Hepatocyte (in vitro differentiated cells): ENCODE data around the gene NAV3. TPM values are rescaled to one million over a fixed set of nuclear protein-coding genes. Genes with fewer than 3 reads are reported as not detected.

Experiments used
- DNase-seq: peaks from one replicate; pipeline ENCODE4 v3.0.0-alpha.2; 2016; ENCODE audit warnings: low spot score
- H2AFZ ChIP-seq: fragments of 200-600 bp; sonication (generic); 2 replicates; pipeline ENCODE4 v1.6.0; 2016; ENCODE audit warnings: antibody characterized with exemption, mild to moderate bottlenecking
- H3K27ac ChIP-seq: fragments of 200-600 bp; sonication (generic); 2 replicates; pipeline ENCODE4 v1.5.1; 2016; ENCODE audit warnings: mild to moderate bottlenecking
- H3K27me3 ChIP-seq: fragments of 200-600 bp; sonication (generic); 2 replicates; pipeline ENCODE4 v1.6.1; 2016
- H3K36me3 ChIP-seq: fragments of 200-600 bp; sonication (generic); replicated peaks from 2 replicates; pipeline ENCODE4 v1.5.1; 2016; ENCODE audit warnings: low read depth; ENCODE audit not compliant: insufficient read depth
- H3K4me1 ChIP-seq: fragments of 200-600 bp; sonication (generic); 2 replicates; pipeline ENCODE4 v1.5.1; 2016; ENCODE audit warnings: mild to moderate bottlenecking, moderate library complexity; ENCODE audit not compliant: insufficient read depth
- H3K4me2 ChIP-seq: fragments of 200-600 bp; sonication (generic); 2 replicates; pipeline ENCODE4 v1.6.0; 2016
- H3K4me3 ChIP-seq: fragments of 200-600 bp; sonication (generic); 2 replicates; pipeline ENCODE4 v1.5.1; 2016; ENCODE audit warnings: mild to moderate bottlenecking
- H3K79me2 ChIP-seq: fragments of 200-600 bp; sonication (generic); 2 replicates; pipeline ENCODE4 v1.6.0; 2017; ENCODE audit warnings: mild to moderate bottlenecking
- H3K9me2 ChIP-seq: fragments of 200-600 bp; sonication (generic); replicated peaks from 2 replicates; pipeline ENCODE4 v1.6.0; 2017; ENCODE audit warnings: mild to moderate bottlenecking; ENCODE audit not compliant: insufficient read depth
- H3K9me3 ChIP-seq: fragments of 200-600 bp; sonication (generic); 2 replicates; pipeline ENCODE4 v1.5.1; 2016; ENCODE audit warnings: low read depth, mild to moderate bottlenecking
- H4K20me1 ChIP-seq: fragments of 200-600 bp; sonication (generic); 2 replicates; pipeline ENCODE4 v1.6.0; 2016; ENCODE audit warnings: mild to moderate bottlenecking; ENCODE audit not compliant: insufficient read depth, poor library complexity, severe bottlenecking
- CTCF ChIP-seq: fragments of 200-600 bp; sonication (generic); IDR thresholded peaks from 2 replicates; pipeline ENCODE4 v1.5.1; 2016; ENCODE audit warnings: antibody characterized with exemption, mild to moderate bottlenecking; ENCODE audit not compliant: poor library complexity
- EZH2 ChIP-seq: fragments of 200-600 bp; sonication (generic); IDR thresholded peaks from 2 replicates; pipeline ENCODE4 v1.6.1; 2016; ENCODE audit warnings: antibody characterized with exemption, mild to moderate bottlenecking, borderline replicate concordance
- EZH2phosphoT487 ChIP-seq: fragments of 200-600 bp; sonication (generic); IDR thresholded peaks from one replicate; pipeline ENCODE4 v1.6.1; 2018; ENCODE audit warnings: antibody characterized with exemption, mild to moderate bottlenecking, low read depth, moderate library complexity; ENCODE audit not compliant: unreplicated experiment, severe bottlenecking
- WGBS: methylation state at CpG from one replicate; pipeline ENCODE4 v1.1.6; 2016; ENCODE audit warnings: low lambda C conversion rate; ENCODE audit errors: missing lambda C conversion rate; 5-methylcytosine and 5-hydroxymethylcytosine counted together
- polyA plus RNA-seq: library from polyadenylated mRNA; unstranded; fragments of >200 nt; fragmentation: Nextera tagmentation; extraction: Ambion mirVana; gene quantifications from 2 replicates; pipeline ENCODE4 v1.2.1, GENCODE V29; 2016
- total RNA-seq: library from RNA; depleted of rRNA; stranded (reverse); fragments of >200 nt; gene quantifications from 2 replicates; pipeline ENCODE4 v1.2.3, GENCODE V29; 2014

Gene NAV3
- total and polyA plus RNA-seq, 2 experiments from 2014 or later, result 1.4 to 9.2 TPM

- no peaks in the 10 kb centered on the region for H3K9me2 ChIP-seq
- H2AFZ ChIP-seq, result no peak overlapping the region
- H3K4me2 ChIP-seq, result no peak overlapping the region
- no peaks in the 10 kb centered on the region for H3K9me3 ChIP-seq
- TF ChIP-seq EZH2phosphoT487 (no peak), EZH2 (no peak), CTCF (peak; percentile 32)
- peak; percentile 42 for DNase-seq
- H3K27me3 ChIP-seq, result no peaks in the 10 kb centered on the region
- WGBS, result 49% methylated on average over 2 of the region's 2 CpGs
- no peaks in the 10 kb centered on the region for H4K20me1 ChIP-seq
- H3K36me3 ChIP-seq, result no peaks in the 10 kb centered on the region
- peaks cover 13% of the 10 kb centered on the region for H3K4me1 ChIP-seq
- no peaks in the 10 kb centered on the region for H3K79me2 ChIP-seq
- peak overlapping the region; percentile 25 for H3K27ac ChIP-seq
- no peak overlapping the region for H3K4me3 ChIP-seq
Measured at GRCh38 chr12:78096909-78097597, 266.4 kb downstream of the NAV3 start.

GRCh38 chr12:78099806-78100205 is 269.1 kb downstream of the NAV3 start:
- 39% methylated on average over 2 of the region's 2 CpGs for WGBS

GRCh38 chr12:78101113-78101876 is 270.6 kb downstream of the NAV3 start:
- Histone ChIP-seq H3K9me3 (no peaks in the 10 kb centered on the region), H2AFZ (no peak overlapping the region), H3K4me2 (peak overlapping the region; percentile 25), H3K27me3 (no peaks in the 10 kb centered on the region), H3K4me1 (peaks cover 13% of the 10 kb centered on the region), H3K4me3 (no peak overlapping the region), H3K27ac (no peak overlapping the region), H3K36me3 (no peaks in the 10 kb centered on the region), H3K79me2 (no peaks in the 10 kb centered on the region), H4K20me1 (no peaks in the 10 kb centered on the region), H3K9me2 (no peaks in the 10 kb centered on the region)
- 43% methylated on average over 4 of the region's 4 CpGs for WGBS
- no peak for TF ChIP-seq CTCF
- no peak for TF ChIP-seq EZH2phosphoT487
- TF ChIP-seq EZH2, result no peak
- no peak for DNase-seq

More at GRCh38 chr12:78099806-78100205, 269.1 kb downstream of the NAV3 start:
- Histone ChIP-seq H3K4me1 (peaks cover 13% of the 10 kb centered on the region), H3K27ac (no peak overlapping the region), H3K4me3 (no peak overlapping the region), H3K27me3 (no peaks in the 10 kb centered on the region), H3K9me2 (no peaks in the 10 kb centered on the region), H3K4me2 (no peak overlapping the region), H2AFZ (no peak overlapping the region), H3K9me3 (no peaks in the 10 kb centered on the region), H4K20me1 (no peaks in the 10 kb centered on the region), H3K36me3 (no peaks in the 10 kb centered on the region), H3K79me2 (no peaks in the 10 kb centered on the region)
- TF ChIP-seq CTCF, result no peak
- TF ChIP-seq EZH2phosphoT487, result no peak
- TF ChIP-seq EZH2, result no peak
- DNase-seq, result no peak
